Measurements from ENCODE around the gene PTPN1.
"Not testable (repeated sequence)": the region's sequence is repeated elsewhere in the genome, so short reads cannot be mapped to it uniquely, and the experiment has no call there.

PTPN1 gene

DNA sequence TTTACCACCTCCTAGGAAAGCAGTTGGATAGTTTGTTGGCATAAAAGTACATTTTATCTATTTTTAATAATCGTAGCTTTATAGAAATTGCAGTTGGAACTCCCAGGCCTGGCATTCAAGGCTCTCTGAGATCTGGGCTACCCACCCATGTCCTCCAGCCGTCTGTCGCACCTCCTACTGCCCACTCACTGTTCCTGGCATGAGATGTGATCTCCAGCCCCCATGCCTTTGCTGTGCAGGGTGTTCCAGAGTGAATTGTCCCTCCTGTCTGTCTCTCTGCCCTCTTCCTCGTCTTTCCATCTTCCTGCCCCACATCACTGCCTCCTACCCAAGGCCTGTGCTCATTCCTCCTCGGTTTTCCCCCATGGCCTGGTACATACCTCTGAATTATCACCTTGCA is 50.7 kb downstream of the PTPN1 start:
- DNase-seq = no peak

GRCh38 chr20:50561379-50562078 is 51.3 kb downstream of the PTPN1 start:
- peak; percentile 37 for DNase-seq

- peak; percentile 80 for DNase-seq
Measured at GRCh38 chr20:50562262-50562701, 52.1 kb downstream of the PTPN1 start.

GRCh38 chr20:50563133-50563944 is 53.2 kb downstream of the PTPN1 start:
- DNase-seq = peak; percentile 20

- no peak for DNase-seq
Measured at GRCh38 chr20:50565383-50565782, 55.2 kb downstream of the PTPN1 start.

- no peak for DNase-seq
Measured at GRCh38 chr20:50565871-50566270, 55.7 kb downstream of the PTPN1 start.

DNA sequence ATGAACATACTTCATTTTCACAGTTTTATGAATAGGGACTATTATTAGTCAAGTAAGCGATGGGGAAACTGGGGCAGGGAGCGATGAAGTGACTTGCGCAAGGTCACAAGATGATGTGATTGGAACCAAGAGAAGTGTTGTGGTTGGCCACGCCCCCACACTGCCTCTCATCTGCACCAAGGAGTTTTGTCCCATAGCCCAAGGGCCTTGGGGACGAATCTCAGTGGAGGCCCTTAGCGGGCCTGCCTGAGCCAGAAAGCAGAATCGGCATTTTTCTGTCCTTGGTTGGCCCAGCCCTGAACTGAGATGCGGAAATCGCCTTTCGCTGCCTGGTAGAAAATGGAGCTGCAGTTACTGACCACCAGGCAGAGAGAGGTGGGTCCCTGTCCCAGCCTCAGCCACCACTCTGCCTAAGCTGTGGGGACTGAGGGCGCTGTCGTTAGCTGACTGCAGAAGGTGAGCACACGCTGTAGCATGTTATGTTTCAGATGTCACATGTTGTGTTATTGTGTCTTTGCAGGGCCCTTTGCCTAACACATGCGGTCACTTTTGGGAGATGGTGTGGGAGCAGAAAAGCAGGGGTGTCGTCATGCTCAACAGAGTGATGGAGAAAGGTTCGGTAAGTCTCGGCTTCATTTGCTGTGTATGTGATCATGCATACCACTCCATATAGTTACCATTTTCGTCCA is 57.8 kb downstream of the PTPN1 start:
- no peak for DNase-seq

DNA sequence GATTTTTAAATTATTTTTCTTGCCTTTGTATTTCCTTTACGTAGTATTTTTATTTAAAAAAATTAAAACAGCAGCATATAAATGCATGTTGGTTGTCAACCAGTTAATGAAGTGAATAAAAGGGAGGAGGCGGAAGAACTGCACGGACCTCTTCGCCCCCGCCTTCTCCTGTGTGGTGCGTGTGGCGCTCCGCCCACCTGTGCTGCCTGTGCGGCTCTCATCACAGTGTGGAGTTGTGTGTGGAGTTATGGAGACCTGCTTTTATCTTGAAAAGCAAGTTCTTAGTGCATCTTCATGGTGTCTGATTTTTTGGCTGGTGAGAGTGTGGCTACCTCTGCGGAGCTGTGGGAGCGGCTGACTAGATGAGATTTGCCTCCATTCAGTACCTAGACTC is 58.4 kb downstream of the PTPN1 start:
- DNase-seq = no peak

- not testable (repeated sequence) for DNase-seq
Measured at GRCh38 chr20:50569487-50569863, 59.3 kb downstream of the PTPN1 start.

GRCh38 chr20:50569864-50570836 is 60.0 kb downstream of the PTPN1 start:
- peak; percentile 31 for DNase-seq

GRCh38 chr20:50571466-50571865 is 61.3 kb downstream of the PTPN1 start:
- no peak for DNase-seq

DNA sequence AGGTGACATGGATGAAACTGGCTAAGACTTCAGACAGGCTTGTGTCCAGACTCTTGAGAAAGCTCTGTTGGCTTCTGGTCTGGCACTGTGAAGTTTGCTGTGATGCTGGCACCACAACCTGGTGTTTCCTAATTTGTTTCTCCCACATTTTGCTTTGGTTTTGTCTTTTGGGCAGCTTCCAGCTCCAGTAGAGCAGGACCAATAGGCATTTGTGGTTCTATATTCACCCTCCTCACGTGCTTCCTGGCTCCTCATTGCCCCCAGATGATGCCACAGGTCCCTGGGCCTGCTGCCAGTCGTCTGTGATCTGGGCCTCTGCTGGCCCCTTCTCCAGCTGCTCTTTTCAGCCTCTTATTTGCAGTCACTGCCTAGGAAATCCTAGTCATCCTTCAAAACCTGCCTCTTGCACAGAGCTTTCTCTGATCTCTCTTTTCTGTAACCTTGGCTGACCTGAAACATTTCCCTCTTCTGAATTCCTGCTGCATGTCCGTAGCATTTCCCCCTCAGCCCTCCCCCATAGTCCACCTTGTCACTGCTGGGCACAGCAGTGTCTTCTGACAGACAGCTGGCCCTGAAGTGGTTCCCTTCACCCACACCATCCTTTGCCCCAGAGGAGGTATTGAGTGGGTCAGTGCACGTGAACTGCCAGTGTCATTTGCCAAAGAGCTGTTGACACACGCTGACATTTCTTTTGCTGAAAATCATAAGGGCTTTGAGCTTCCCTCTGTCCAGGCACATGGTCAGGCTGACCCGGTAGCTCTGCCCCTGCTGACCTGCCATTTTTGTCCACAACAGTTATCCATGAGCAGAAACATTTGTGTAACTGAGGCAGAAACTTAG is 63.0 kb downstream of the PTPN1 start:
- peak; percentile 54 for DNase-seq

- no peak for DNase-seq
Measured at GRCh38 chr20:50574108-50574507, 63.9 kb downstream of the PTPN1 start.

DNA sequence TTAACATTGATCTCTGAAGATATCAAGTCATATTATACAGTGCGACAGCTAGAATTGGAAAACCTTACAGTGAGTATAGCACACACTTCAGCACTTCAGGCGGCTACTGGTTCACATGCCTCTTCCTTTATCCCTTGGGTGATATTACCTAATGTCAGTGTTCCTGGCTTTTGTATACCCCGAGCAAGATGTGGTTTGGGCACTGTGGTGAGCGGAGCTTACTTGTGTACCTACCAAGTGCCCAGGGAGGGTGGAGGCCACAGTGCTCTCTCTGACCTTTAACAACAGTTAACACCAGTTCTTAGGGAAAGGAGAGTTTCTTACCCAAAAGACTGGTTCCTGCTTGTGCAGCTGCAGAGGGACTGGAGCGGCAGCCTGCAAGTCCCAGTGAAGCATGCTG is 64.4 kb downstream of the PTPN1 start:
- DNase-seq = no peak

DNA sequence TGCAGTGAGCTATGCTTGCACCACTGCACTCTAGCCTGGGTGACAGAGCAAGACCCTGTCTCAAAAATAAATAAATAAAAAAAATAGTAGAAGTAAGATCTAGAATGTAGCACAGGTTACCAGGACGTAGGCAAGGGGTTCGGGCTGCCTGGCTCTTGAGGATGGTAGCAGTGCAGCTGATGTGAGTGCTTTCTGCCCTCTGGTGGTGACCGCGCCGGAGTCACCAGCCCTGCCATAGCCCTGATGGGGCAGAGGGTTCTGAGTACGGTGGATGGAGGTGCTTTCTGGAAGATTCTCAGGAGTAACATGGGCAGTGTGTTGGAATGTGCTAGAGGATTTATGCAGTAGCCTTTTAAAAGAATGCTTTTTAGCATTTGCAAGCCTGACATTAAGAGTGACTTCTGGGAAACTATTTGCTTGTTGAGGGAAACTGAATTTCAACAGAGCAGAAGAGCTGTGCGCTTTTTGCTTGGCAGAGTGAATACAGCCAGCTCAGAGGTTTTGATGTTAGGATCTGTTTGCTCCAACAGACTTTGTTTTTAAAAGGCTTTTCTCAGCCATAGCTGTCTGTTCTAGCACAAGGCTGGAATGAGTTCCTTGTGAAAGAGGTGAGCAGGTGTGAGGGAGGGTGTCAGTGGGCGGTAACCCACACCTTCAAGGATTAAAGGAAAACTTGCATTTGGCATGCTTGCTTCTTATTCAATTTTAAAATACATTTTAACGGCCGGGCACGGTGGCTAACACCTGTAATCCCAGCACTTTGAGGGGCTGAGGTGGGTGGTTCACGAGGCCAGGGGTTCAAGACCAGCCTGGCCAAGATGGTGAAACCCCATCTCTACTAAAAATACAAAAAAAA is 65.9 kb downstream of the PTPN1 start:
- DNase-seq = peak; percentile 66

- DNase-seq = peak; percentile 25
Measured at GRCh38 chr20:50577175-50578018, 67.2 kb downstream of the PTPN1 start.

DNA sequence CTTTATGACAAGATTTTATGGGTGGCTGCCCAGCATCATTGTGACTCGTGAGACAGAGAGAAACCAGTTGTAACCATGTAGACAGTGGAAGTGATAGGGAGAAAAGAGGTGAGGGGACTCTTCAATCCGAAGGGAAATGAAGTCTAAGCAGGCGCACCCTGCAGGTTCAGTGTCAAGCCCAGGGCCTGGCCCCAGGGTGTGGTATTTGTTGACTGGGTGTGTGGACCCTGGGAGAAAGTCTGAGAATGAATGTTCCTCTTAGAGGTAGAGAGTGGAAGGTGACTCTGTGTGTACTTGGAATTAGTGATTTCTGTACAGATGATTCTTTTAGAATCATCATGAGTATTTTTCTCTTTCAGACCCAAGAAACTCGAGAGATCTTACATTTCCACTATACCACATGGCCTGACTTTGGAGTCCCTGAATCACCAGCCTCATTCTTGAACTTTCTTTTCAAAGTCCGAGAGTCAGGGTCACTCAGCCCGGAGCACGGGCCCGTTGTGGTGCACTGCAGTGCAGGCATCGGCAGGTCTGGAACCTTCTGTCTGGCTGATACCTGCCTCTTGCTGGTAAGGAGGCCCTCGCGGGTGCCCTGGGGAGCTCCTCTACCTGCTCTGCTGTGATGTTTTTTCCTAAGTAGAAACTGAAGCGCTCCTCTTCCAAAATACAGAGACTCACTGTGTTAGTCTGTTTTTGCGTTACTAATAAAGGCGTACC is 68.0 kb downstream of the PTPN1 start:
- no peak for DNase-seq

- DNase-seq = no peak
Measured at GRCh38 chr20:50578778-50579165, 68.6 kb downstream of the PTPN1 start.

DNA sequence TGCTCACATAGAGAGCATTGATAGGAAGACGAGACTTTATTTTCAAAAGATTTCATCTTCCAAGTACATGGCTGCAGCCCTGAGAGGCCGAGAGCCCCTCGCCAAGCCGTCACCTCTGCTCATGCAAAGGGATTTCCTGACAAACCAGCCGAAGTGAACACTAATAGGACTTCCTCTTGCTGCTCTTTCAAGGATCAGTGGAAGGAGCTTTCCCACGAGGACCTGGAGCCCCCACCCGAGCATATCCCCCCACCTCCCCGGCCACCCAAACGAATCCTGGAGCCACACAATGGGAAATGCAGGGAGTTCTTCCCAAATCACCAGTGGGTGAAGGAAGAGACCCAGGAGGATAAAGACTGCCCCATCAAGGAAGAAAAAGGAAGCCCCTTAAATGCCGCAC is 69.3 kb downstream of the PTPN1 start:
- no peak for DNase-seq

All from DMS53 (cell line).